OCI-LY7 (cell line): ENCODE results near the gene SEMA4D. TPM values are rescaled to one million over a fixed set of nuclear protein-coding genes. Genes with fewer than 3 reads are reported as not detected.

Experiments
- BruUV-seq: library from RNA; stranded (reverse); fragments of 400-500 nt; replicated peaks from 2 replicates; lab custom pipeline; 2021; lab: Mats Ljungman, UMichigan
- CTCF ChIA-PET: fragments of 300-600 bp; sonication (Branson Sonifier 250); formaldehyde crosslinking; loops from one replicate; lab custom pipeline; 2022; ENCODE audit warnings: antibody characterized with exemption; ENCODE audit not compliant: unreplicated experiment; lab: Charles Lee
- POLR2A ChIA-PET: fragments of 300-600 bp; sonication (Branson Sonifier 250); formaldehyde crosslinking; loops from one replicate; lab custom pipeline; 2022; ENCODE audit warnings: antibody characterized with exemption; lab: Charles Lee
- DNase-seq: peaks from one replicate; pipeline ENCODE4 v3.0.0-alpha.2; 2015; ENCODE audit warnings: low spot score
- H2AFZ ChIP-seq: fragments of 200-600 bp; sonication (generic), shearing (Covaris generic); 2 replicates; pipeline ENCODE4 v1.6.1; 2014; ENCODE audit warnings: mild to moderate bottlenecking, antibody characterized with exemption, low read length, moderate library complexity
- H3K27ac ChIP-seq: fragments of 200-600 bp; sonication (generic); 2 replicates; pipeline ENCODE4 v1.5.1; 2014; ENCODE audit warnings: mixed run types, low read depth, mild to moderate bottlenecking, moderate library complexity, low read length, inconsistent platforms; ENCODE audit not compliant: poor library complexity, severe bottlenecking
- H3K36me3 ChIP-seq: fragments of 200-600 bp; sonication (generic); 2 replicates; pipeline ENCODE4 v1.6.1; 2014; ENCODE audit warnings: mild to moderate bottlenecking, antibody characterized with exemption, low read length, moderate library complexity, mixed read lengths; ENCODE audit not compliant: insufficient read depth
- H3K4me1 ChIP-seq: fragments of 200-600 bp; sonication (generic); 2 replicates; pipeline ENCODE4 v1.5.1; 2014; ENCODE audit warnings: mild to moderate bottlenecking, low read length; ENCODE audit not compliant: insufficient read depth, poor library complexity, severe bottlenecking
- H3K4me2 ChIP-seq: fragments of 200-600 bp; sonication (generic); 2 replicates; pipeline ENCODE4 v1.6.1; 2014; ENCODE audit warnings: mild to moderate bottlenecking, low read length
- H3K4me3 ChIP-seq: fragments of 200-600 bp; sonication (generic); 2 replicates; pipeline ENCODE4 v1.5.1; 2014; ENCODE audit warnings: mild to moderate bottlenecking, low read depth, low read length; ENCODE audit not compliant: poor library complexity, severe bottlenecking
- H3K79me2 ChIP-seq: fragments of 200-600 bp; sonication (generic); 2 replicates; pipeline ENCODE4 v1.6.1; 2016; ENCODE audit warnings: low read depth, mild to moderate bottlenecking, low read length, moderate library complexity, mixed read lengths; ENCODE audit not compliant: insufficient read depth
- H3K9me2 ChIP-seq: fragments of 200-600 bp; sonication (generic); 2 replicates; pipeline ENCODE4 v1.6.1; 2016; ENCODE audit warnings: mild to moderate bottlenecking, low read length, mixed read lengths; ENCODE audit not compliant: insufficient read depth
- H3K9me3 ChIP-seq: fragments of 200-600 bp; sonication (generic); 2 replicates; pipeline ENCODE4 v1.6.1; 2014; ENCODE audit warnings: mild to moderate bottlenecking, mixed run types, low read length, mixed read lengths
- H4K20me1 ChIP-seq: fragments of 200-600 bp; sonication (generic); 2 replicates; pipeline ENCODE4 v1.6.1; 2014; ENCODE audit warnings: mild to moderate bottlenecking, antibody characterized with exemption, low read length, moderate library complexity, mixed read lengths; ENCODE audit not compliant: insufficient read depth
- CTCF ChIP-seq: fragments of 200-600 bp; sonication (generic); conservative IDR thresholded peaks from 2 replicates; pipeline ENCODE4 v1.5.1; 2014; ENCODE audit warnings: mild to moderate bottlenecking, antibody characterized with exemption, low read length, moderate library complexity, mixed read lengths
- EZH2phosphoT487 ChIP-seq: fragments of 200-600 bp; sonication (generic); IDR thresholded peaks from 2 replicates; pipeline ENCODE4 v1.6.1; 2018; ENCODE audit warnings: low read depth, borderline replicate concordance, mild to moderate bottlenecking, mixed run types, antibody characterized with exemption, low read length, moderate library complexity, mixed read lengths
- intact Hi-C: fragments of 100-400 bp; cut with micrococcal nuclease; formaldehyde crosslinking; loops from one replicate; pipeline ENCODE4 v1.10.0; 2022; ENCODE audit not compliant: unreplicated experiment
- total RNA-seq, 2 experiments: library from RNA; depleted of rRNA in 1 of 2; stranded (reverse); fragments of >200 nt in 1 of 2; shearing (Covaris generic) in 1 of 2; gene quantifications; 2 replicates each; pipeline ENCODE4 v1.2.3, GENCODE V29; 2014 to 2022

The SEMA4D gene
- total RNA-seq, 2 experiments from 2014 or later: 28.5 to 60.5 TPM

GRCh38 chr9:89425024-89425805 is 72.7 kb downstream of the SEMA4D start:
- Histone ChIP-seq H4K20me1 (no peaks in the 10 kb centered on the region), H3K79me2 (no peaks in the 10 kb centered on the region), H3K4me3 (no peak overlapping the region), H3K4me1 (peaks cover 50% of the 10 kb centered on the region), H3K27ac (no peak overlapping the region), H2AFZ (no peak overlapping the region), H3K9me3 (no peaks in the 10 kb centered on the region), H3K36me3 (no peaks in the 10 kb centered on the region), H3K9me2 (no peaks in the 10 kb centered on the region), H3K4me2 (no peak overlapping the region)
- ChIA-PET CTCF (interaction anchor here (0.7 kb wide), 1 partner anchor 12 kb away, joined by 8 read pairs; no protein-coding TSS in a partner anchor), POLR2A (interaction anchor here (1.8 to 2.5 kb wide), 3 partner anchors 15 to 123 kb away, joined by 4 to 11 read pairs (median 4); no protein-coding TSS in a partner anchor)
- TF ChIP-seq CTCF: no peak
- no peak for TF ChIP-seq EZH2phosphoT487
- BruUV-seq: no TSS peak
- DNase-seq: no peak
- intact Hi-C loops: loop anchor here (5.0 kb wide), 1 partner anchor 57 kb away; no protein-coding TSS in a partner anchor

- TF ChIP-seq CTCF (no peak), EZH2phosphoT487 (no peak)
- no peak overlapping the region for H3K4me3 ChIP-seq
- no peaks in the 10 kb centered on the region for H3K9me3 ChIP-seq
- H3K36me3 ChIP-seq: peaks cover 6% of the 10 kb centered on the region; the same call in 1 of the 2 replicates
- no TSS peak for BruUV-seq
- no peak overlapping the region for H3K27ac ChIP-seq
- no peaks in the 10 kb centered on the region for H4K20me1 ChIP-seq
- CTCF ChIA-PET: interaction anchor here (0.5 to 1.2 kb wide), 2 partner anchors 10 to 18 kb away, joined by 3 to 4 read pairs; no protein-coding TSS in a partner anchor
- intact Hi-C loops: no loop called here
- H2AFZ ChIP-seq: no peak overlapping the region
- DNase-seq: no peak
- no peaks in the 10 kb centered on the region for H3K9me2 ChIP-seq
- peaks cover 45% of the 10 kb centered on the region for H3K4me1 ChIP-seq
- POLR2A ChIA-PET: interaction anchor here (0.5 to 1.5 kb wide), 2 partner anchors 16 to 91 kb away, joined by 3 read pairs; no protein-coding TSS in a partner anchor
- H3K79me2 ChIP-seq: no peaks in the 10 kb centered on the region
- no peak overlapping the region for H3K4me2 ChIP-seq
Measured at GRCh38 chr9:89422151-89422975, 75.5 kb downstream of the SEMA4D start.
